ENCODE results near the gene LACTBL1.
"Not testable (repeated sequence)": the region's sequence is repeated elsewhere in the genome, so short reads cannot be mapped to it uniquely, and the experiment has no call there.

LACTBL1 gene, protein sequence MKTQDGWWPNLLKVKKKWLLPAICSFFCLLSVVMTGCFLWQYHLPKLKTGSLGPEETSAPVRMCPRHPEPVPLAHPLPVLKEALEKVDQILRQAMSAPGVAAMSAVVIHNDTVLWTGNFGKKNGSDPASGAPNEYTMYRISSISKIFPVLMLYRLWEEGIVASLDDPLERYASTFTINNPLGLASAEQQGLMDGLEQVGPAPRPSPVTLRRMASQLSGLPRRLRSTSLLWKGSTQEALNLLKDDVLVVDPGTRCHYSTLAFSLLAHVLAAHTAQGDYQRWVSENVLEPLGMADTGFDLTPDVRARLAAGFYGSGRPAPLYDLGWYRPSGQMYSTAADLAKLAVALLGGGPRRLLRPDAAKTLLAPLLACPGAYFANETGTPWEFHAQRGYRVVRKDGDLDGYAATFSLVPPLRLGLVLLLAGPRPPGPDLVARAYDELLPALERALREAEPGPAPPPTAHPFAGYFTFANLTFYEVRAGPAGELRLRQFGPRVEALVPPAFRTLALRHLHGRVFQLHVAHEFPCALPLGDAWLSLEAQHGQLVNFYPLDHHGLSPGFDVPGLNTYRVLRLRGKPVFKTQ

DNA sequence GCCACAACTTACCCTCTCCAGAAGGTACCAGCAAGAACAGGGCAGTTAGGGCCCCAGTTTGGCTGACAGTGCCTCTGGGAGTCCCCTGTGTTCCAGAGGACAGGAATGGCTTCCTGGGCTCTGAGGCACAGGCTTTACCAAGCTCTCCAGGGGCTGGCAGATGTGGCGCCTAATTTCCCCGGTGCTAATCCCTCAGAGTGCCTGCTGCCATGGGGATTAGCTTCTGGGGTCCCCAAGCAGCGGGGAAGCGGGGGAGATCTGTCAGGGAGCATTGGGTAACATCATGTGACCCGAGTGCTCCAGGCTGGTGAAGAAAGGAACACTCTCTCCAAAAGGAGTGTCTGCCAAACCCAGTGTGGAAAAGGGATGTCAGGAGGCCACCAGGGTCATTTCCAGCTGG, at the start of gene LACTBL1:
TSS of gene LACTBL1 (minus strand) at position 107 of the 400 bp plus-strand sequence. CDS start 550 bp downstream, outside the sequence.
- no peak for DNase-seq

DNA sequence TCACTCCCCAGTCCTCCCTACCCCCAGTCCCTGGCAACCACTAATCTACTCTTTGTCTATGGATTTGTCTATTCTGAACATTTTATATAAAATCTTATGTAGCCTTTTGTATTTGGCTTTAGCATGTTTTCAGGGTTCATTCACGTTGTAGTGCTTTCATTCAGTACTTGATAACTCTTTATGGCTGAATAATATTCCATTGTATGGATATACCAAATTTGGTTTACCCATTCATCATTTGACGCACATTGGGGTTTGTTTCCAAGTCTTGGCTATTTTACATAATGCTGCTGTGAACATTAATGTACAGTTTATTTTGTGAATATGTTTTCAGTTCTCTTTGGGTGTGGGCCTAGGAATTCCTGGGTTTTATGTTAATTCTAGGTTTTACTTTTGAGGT, 49.2 kb upstream of the LACTBL1 start:
- DNase-seq = no peak

DNA sequence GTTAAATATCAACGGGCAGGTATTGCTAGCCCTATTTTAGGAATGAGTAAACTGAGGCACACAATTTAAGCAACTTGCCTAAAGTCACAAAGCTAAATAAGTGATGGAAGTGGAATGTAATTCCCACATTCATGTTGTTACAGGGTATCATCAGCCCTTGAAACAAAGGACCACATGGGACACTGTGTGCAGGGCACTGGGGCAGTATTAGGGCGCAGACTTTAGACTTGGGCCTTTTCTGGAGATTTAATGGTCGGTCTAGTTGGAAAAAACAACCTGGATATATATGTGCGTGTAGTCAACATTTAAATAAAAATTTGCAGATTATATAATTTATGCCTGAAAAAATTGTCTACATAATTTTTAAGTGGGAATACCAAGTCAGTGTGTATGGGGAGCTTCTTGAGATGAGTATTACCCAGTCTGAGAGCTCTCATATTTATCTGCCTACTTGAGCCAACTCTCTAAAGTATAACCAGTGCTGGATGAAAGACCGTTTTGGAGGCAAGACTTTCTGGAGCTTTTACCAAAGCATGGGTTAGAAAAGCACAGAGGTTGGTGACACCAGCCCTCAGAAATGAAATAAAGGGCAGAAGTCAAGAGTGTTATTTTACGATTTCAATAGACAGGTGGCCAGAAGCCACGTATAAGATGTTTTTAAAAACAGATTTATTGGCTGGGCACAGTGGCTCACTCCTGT, 48.2 kb upstream of the LACTBL1 start:
- DNase-seq = no peak

DNA sequence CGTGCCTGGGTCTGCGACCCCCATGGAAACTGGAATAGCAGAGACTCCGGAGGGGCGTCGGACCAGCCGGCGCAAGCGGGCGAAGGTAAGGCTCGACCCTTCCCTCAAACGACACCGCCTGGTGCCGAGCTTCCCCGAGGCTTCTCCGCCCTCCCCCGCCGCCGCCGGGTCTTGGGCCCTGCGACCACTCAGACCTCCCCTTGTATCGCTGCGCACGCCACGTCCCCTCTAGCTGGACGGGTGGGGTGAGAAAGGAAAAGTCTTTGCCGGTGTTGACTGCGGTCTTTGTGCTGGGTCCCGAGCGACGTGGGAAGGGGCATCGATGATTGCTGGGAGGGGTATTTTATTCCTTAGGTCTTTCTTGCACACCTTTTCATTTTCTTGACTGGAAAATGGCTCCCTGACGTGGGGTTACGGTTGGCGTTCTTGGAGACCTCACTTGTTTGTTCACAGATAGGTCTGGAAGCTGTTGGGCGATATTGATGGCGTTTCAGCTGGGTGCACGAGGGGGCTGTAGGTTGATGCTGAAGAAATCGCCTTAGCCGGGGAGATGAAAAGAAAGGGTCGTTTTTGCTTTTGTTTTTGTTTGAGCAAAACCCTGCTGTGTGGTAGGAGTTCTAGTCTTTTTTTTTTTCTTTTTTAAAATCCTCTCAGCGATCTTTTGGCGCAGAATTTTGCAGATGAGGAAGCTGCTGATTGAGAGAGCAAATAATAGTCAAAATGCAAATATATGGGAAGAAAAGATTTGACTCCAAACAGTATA, 47.4 kb upstream of the LACTBL1 start:
- DNase-seq = peak; percentile 13

DNA sequence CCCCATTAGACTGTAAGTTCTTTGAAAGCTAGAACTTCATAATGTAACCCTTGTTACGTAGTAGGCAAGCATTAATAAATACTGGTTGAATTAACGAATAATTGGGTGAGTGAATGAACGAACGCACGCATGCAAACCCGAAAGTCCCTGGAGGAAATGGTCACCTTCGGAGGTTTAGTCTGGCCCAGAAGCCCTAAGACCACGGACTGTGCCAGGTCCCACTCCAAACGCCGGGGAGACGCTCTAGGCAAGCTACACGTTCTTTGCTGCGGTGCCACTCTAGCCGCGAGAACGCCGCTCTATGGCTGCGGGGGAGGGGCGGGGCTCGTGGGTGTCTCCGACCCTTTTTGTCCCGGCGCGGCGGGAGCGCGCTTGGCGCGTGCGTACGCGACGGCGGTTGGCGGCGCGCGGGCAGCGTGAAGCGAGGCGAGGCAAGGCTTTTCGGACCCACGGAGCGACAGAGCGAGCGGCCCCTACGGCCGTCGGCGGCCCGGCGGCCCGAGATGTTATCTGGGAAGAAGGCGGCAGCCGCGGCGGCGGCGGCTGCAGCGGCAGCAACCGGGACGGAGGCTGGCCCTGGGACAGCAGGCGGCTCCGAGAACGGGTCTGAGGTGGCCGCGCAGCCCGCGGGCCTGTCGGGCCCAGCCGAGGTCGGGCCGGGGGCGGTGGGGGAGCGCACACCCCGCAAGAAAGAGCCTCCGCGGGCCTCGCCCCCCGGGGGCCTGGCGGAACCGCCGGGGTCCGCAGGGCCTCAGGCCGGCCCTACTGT, 46.6 kb upstream of the LACTBL1 start, which contains the start of gene KDM1A:
TSS of gene KDM1A (plus strand) at position 375 of the 769 bp plus-strand sequence. CDS start at position 504, 129 bp downstream.
- DNase-seq = peak; percentile 95

DNA sequence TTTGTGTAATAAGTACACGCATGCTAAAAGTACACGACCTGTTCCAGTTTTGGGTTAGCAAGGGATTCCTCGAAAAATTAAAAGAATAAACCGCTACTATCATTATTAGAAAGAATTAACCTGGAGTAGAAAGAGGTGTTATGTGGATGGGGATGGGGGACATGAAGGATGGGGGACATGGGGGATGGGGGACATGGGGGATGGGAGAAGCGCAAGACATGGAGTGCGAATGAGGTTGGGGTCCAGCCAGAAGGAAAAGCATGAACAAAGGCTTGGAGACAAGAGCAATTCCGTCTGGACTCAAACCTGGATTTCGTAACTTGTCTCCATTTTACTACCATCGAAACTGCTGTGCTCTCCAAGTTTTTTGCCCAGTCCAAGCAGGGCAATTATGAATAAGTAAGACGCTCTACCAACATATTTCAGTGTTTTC, 46.0 kb upstream of the LACTBL1 start:
- DNase-seq = no peak

DNA sequence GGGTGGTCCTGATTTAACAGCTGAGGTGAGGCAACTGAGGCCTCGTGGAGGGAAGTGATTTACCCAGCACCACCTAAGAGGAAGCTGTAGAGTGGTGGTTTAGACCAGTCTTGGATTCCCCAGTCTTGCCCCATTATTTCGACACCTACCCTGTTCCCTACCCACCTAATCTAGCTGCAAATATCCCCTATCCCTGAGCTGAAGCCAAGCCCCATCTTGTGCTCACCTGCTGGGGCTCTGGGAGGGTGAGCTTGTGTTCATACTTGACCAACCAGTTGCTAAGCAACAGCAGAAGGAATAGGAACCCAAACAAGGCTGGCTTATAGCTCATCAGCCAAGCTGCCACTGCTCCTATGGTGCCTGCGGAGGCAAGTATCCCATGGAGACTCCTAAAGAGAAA, 41.0 kb upstream of the LACTBL1 start:
- DNase-seq = no peak

DNA sequence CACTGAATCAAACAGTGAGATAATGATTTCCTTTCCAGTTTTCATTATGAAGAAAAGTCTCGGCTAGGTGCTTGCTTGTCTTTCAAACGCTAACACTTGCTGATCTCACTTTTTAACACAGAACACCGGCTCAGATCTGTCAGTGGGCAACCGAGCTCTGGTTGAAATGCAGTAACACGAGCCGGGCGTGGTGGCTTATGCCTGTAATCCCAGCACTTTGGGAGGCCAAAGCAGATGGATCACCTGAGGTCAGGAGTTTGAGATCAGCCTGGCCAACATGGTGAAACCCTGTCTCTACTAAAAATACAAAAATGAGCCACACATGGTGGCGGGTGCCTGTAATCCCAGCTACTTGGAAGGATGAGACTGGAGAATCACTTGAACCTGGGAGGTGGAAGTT, 37.4 kb upstream of the LACTBL1 start:
- DNase-seq = not testable (repeated sequence)

DNA sequence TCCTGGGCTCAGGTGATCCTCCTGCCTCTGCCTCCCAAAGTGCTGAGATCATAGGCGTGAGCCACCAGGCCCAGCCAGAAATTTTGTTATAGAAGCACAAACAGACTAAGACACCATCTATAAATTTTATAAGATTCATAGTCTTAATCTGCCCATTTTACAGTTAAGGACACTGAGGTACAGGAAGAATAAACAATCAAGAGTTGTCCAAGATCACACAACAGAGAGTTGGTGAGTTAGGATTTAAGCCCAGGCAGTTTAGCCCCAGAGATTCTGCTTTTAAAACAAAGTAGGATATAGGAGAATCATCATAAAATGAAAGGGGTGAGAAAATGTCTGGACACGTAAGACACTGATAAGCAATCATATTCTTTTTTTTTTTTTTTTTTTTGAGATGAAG, 36.2 kb upstream of the LACTBL1 start:
- no peak for DNase-seq

DNA sequence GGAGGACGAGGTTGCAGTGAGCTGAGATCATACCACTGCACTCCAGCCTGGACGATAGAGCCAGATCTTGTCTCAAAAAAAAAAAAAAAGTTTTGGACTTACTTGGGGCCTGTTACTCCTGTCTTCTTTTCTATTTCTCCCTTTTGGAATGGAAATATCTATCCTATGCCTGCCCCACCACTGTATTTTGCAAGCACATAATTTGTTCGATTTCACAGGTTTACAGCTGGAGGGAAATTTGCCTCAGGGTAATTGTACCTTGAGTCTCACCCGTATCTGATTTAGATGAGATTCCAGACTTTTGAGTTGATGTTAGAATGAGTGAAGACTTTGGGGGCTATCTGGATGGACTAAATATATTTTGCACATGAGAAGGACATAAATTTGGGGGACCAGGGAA, 34.4 kb upstream of the LACTBL1 start:
- DNase-seq = no peak

DNA sequence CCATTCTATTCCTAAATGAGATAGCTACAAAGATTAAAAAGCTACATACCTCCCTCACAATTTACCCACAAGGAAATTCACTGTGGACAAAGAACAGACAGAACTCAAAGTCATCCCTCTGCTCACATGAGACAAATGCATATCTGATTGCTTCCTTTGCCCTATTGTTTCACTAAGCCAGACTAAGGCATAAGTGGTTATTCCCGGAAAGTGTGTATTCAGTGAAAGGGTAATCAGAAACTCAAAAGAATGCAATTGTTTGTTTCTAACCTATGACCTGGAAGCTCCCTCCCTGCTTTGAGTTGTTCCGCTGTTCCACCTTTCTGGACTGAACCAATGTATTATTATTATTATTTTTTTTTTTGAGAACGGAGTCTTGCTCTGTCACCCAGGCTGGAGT, 32.1 kb upstream of the LACTBL1 start:
- not testable (repeated sequence) for DNase-seq

DNA sequence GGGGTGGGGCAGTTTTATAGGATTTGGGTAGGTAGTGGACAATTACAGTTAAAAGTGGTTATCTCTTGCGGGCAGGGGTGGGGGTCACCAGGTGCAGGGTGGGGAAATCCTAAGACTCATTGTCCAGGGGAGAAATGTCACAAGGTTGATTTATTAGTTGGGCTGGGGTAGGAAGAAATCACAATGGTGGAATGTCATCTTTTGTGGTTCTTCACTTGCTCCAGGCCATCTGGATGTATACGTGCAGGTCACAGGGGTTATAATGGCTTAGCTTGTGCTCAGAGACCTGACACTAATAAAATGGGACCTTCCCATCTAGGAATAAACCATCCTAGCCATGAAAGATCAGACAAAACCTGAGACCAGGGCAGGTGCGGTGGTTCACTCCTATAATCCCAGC, 31.4 kb upstream of the LACTBL1 start:
- DNase-seq = no peak

DNA sequence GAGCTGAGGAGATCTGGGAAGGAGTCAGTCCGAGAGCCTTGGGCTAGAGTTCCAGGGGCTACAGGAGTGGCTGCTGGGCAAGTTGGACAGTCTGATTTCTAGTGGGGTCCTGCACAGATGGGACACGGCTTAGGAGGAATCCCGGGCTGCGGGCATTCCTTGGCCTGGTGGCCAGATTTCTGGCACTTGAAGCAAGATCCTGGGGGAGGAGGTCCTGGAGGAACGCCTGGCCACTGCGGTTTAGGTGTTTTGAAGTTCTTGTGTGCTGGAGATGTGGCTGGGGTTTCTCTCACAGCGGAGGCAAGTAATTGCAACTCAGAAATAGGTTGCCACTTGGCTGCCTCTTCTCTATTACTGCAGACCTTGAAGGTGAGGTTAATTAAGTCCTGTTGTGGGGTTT, 29.6 kb upstream of the LACTBL1 start:
- not testable (repeated sequence) for DNase-seq

DNA sequence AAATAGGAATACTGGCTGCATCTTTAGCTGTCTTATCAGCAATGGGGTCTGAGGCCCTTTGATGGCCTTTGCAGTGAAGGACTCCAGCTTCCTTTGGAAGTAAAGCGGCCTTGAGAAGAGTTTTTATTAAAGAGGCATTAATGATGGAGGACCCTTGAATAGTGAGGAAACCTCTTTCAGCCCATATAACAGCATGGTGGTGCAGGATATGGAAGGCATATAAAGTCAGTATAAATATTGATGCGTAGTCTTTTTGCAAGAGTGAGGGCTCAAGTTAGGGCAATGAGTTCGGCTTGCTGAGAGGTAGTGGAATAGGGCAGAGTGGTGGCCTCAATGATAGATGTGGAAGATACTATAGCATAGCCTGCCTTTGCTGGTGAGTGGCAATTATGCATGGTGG, 27.5 kb upstream of the LACTBL1 start:
- not testable (repeated sequence) for DNase-seq

DNA sequence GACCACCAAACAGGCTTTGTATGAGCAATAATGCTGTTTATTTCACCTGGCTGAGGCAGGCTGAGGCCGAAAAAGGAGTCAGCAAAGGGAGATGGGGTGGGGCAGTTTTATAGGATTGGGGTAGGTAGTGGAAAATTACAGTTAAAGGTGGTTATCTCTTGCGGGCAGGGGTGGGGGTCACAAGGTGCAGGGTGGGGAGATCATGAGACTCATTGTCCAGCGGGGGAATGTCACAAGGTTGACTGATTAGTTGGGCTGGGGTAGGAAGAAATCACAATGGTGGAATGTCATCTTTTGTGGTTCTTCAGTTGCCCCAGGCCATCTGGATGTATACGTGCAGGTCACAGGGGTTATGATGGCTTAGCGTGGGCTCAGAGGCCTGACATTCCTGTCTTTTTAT, 24.9 kb upstream of the LACTBL1 start:
- DNase-seq = not testable (repeated sequence)

DNA sequence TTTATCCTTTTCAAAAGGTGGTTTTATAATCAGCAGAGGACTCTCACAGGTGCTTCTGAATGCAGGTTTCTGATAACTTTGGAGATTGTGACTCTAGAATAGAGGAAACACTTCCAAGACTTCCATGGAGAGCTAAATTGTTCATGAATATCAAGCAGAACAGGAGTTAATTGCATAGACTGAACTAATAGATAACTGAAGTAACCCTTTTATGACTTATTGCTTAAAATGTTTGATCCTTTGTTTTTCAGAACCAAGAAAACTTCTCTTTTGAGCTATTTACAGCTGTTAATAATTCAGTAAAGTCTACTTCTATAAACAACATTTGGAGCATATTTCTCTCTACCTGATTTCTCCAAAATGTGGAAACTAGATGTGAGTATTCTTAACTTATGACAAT, 23.1 kb upstream of the LACTBL1 start:
- DNase-seq = no peak

DNA sequence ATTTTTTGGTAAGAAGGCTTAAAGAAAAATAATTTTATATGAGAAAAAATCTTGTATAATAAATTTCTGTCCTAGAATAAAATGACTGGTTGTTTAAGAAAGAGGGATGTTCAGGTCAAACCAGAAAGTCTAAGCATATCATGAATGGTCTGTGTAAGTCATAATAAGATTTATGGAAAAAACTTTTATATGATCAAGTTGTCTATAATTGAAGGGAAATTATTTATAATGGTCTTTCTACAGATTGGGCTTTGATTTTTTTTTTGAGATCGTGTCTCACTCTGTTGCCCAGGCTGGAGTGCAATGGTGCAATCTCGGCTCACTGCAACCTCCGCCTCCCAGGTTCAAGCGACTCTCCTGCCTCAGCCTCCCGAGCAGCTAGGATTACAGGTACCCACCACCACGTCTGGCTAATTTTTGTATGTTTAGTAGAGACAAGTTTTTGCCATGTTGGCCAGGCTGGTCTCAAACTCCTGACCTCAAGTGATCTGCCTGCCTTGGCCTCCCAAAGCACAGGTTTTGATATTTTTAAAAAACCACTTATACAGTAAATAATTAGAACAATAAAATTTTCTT, 20.6 kb upstream of the LACTBL1 start:
- not testable (repeated sequence) for DNase-seq

DNA sequence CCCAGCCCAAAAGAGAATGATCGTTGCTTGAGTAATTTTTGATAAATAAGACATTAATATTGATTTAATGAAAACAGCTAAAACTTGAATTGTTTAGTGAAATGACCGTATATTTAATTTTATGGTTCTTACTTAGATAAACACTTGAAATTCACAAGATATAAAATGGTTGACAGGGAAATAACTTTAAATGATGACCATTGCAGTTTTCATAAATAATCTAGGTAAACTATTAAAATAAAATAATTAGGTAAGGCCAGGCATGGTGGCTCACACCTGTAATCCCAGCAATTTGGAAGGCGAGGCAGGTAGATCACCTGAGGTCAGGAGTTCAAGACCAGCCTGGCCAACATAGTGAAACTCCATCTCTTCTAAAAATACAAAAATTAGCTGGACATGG, 19.7 kb upstream of the LACTBL1 start:
- not testable (repeated sequence) for DNase-seq

DNA sequence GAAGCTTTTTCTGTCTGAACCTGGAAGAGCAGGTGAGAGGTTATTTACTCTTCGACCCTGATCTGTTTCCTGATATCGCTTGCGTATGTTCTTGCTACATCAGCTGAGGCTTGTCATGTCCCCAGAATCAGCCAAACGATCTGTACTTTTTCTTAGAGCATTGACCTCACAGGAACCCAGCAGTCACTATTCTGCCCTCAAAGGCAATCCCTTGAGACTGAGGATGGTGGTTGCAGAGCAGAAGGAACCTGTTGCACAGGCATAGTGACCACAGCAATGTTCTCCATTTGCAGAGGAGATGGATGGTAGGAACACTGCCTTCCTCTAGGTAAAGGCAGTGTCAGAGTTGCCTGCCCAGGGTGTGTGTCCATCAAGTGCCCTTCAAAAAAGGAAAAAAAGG, 11.3 kb upstream of the LACTBL1 start:
- no peak for DNase-seq

DNA sequence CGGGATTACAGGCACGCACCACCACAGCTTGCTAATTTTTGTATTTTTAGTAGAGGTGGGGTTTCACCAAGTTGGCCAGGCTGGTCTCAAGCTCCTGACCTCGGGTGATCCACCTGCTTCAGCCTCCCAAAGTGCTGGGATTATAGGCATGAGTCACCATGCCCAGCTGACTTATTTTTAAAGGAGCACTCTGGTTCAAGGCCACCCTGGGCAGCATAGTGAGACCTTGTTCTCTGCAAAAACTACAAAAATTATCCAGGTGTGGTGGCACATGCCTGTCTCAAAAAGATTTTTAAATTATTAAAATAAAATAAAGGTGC, 7.8 kb upstream of the LACTBL1 start:
- DNase-seq = not testable (repeated sequence)

DNA sequence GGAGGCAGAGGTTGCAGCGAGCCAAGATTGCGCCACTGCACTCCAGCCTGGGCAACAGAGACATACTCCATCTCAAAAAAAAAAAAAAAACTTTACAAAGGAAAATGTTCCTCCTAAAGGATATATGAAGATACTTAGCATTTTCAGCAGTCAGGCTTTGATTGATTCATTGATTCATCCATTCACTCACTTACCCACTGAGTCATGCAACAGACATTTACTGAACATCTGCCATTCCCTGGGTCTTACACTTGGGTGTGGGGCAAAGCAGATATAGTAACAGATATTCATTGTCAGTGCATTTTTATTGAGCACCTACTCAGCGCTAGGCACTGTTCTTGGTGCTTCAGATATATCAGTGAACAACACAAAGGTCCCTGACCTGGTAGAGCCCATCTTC, 5.6 kb upstream of the LACTBL1 start:
- no peak for DNase-seq
